Smooth muscle cell (in vitro differentiated cells): ENCODE measurements around the gene UGT1A6. TPM values are rescaled to one million over a fixed set of nuclear protein-coding genes. Genes with fewer than 3 reads are reported as not detected.

Experiments used
- DNase-seq: peaks from one replicate; lab custom pipeline; 2025; ENCODE audit not compliant: unreplicated experiment; lab: John Stamatoyannopoulos, UW
- H2AFZ ChIP-seq: fragments of 200-600 bp; sonication (generic); 2 replicates; pipeline ENCODE4 v1.6.0; 2016; ENCODE audit warnings: antibody characterized with exemption, low read depth, mild to moderate bottlenecking
- H3F3A ChIP-seq: fragments of 200-600 bp; sonication (generic); 2 replicates; pipeline ENCODE4 v1.6.0; 2017; ENCODE audit warnings: antibody characterized with exemption, low read depth
- H3K27ac ChIP-seq: fragments of 200-600 bp; sonication (generic); 2 replicates; pipeline ENCODE4 v1.5.1; 2016; ENCODE audit warnings: low read depth, mild to moderate bottlenecking
- H3K27me3 ChIP-seq: fragments of 200-600 bp; sonication (generic); 2 replicates; pipeline ENCODE4 v1.6.1; 2016; ENCODE audit warnings: low read depth, mild to moderate bottlenecking
- H3K36me3 ChIP-seq: fragments of 200-600 bp; sonication (generic); 2 replicates; pipeline ENCODE4 v1.5.1; 2016; ENCODE audit warnings: low read depth
- H3K4me1 ChIP-seq: fragments of 200-600 bp; sonication (generic); 2 replicates; pipeline ENCODE4 v1.5.1; 2016; ENCODE audit warnings: low read depth
- H3K4me2 ChIP-seq: fragments of 200-600 bp; sonication (generic); 2 replicates; pipeline ENCODE4 v1.6.0; 2016; ENCODE audit warnings: mild to moderate bottlenecking
- H3K4me3 ChIP-seq: fragments of 200-600 bp; sonication (generic); 2 replicates; pipeline ENCODE4 v1.5.1; 2016; ENCODE audit warnings: mild to moderate bottlenecking
- H3K79me2 ChIP-seq: fragments of 200-600 bp; sonication (generic); 2 replicates; pipeline ENCODE4 v1.6.0; 2016; ENCODE audit warnings: low read depth, mild to moderate bottlenecking
- H3K9ac ChIP-seq: fragments of 200-600 bp; sonication (generic); 2 replicates; pipeline ENCODE4 v1.6.0; 2016; ENCODE audit warnings: low read depth
- H3K9me3 ChIP-seq: fragments of 200-600 bp; sonication (generic); replicated peaks from 2 replicates; pipeline ENCODE4 v1.5.1; 2016; ENCODE audit warnings: low read depth
- H4K20me1 ChIP-seq: fragments of 200-600 bp; sonication (generic); 2 replicates; pipeline ENCODE4 v1.6.0; 2016; ENCODE audit warnings: low read depth
- CTCF ChIP-seq: fragments of 200-600 bp; sonication (generic); IDR thresholded peaks from 2 replicates; pipeline ENCODE4 v1.5.1; 2017; ENCODE audit warnings: borderline replicate concordance, mild to moderate bottlenecking, antibody characterized with exemption; ENCODE audit not compliant: insufficient read depth, poor library complexity, severe bottlenecking
- WGBS: methylation state at CpG from one replicate; pipeline ENCODE4 v1.1.7; 2016; ENCODE audit warnings: low lambda C conversion rate; 5-methylcytosine and 5-hydroxymethylcytosine counted together
- polyA plus RNA-seq: library from polyadenylated mRNA; unstranded; fragments of >200 nt; fragmentation: Nextera tagmentation; extraction: Ambion mirVana; gene quantifications from 2 replicates; pipeline ENCODE4 v1.2.1, GENCODE V29; 2016
- total RNA-seq: library from RNA; depleted of rRNA; stranded (reverse); fragments of >200 nt; gene quantifications from 2 replicates; pipeline ENCODE4 v1.2.3, GENCODE V29; 2014

UGT1A6 gene
- total and polyA plus RNA-seq, 2 experiments from 2014 or later, result 0.63 TPM; not detected in 1

- Histone ChIP-seq H3K36me3 (no peaks in the 10 kb centered on the region), H3K9ac (no peak overlapping the region), H3K4me3 (no peak overlapping the region), H3K4me2 (no peak overlapping the region), H2AFZ (no peak overlapping the region), H3K79me2 (no peaks in the 10 kb centered on the region), H3F3A (no peaks in the 10 kb centered on the region), H3K27me3 (no peaks in the 10 kb centered on the region), H3K4me1 (no peaks in the 10 kb centered on the region), H4K20me1 (no peaks in the 10 kb centered on the region), H3K27ac (no peak overlapping the region), H3K9me3 (no peaks in the 10 kb centered on the region)
- DNase-seq, result no peak
- WGBS, result 96% methylated on average over 44 of the region's 44 CpGs
- TF ChIP-seq CTCF, result no peak
These were observed 62.4 kb downstream of the UGT1A6 start for GRCh38 chr2:233754872-233755611.

- 85% methylated on average over 7 of the region's 7 CpGs for WGBS
- no peak for DNase-seq
- Histone ChIP-seq H3K79me2 (no peaks in the 10 kb centered on the region), H3F3A (no peaks in the 10 kb centered on the region), H4K20me1 (no peaks in the 10 kb centered on the region), H3K27me3 (no peaks in the 10 kb centered on the region), H3K9me3 (no peaks in the 10 kb centered on the region), H3K36me3 (no peaks in the 10 kb centered on the region), H3K4me3 (no peak overlapping the region), H3K4me2 (no peak overlapping the region), H2AFZ (no peak overlapping the region), H3K9ac (no peak overlapping the region), H3K27ac (no peak overlapping the region), H3K4me1 (no peaks in the 10 kb centered on the region)
- no peak for TF ChIP-seq CTCF
These were observed 63.9 kb downstream of the UGT1A6 start for GRCh38 chr2:233756429-233757081.

- no peak for DNase-seq
- H3K36me3 ChIP-seq, result no peaks in the 10 kb centered on the region
These were observed 65.5 kb downstream of the UGT1A6 start for GRCh38 chr2:233758141-233758540.

More at GRCh38 chr2:233758141-233758540, 65.5 kb downstream of the UGT1A6 start:
- H4K20me1 ChIP-seq, result no peaks in the 10 kb centered on the region
- no peaks in the 10 kb centered on the region for H3K79me2 ChIP-seq
- no peak overlapping the region for H2AFZ ChIP-seq
- no peak overlapping the region for H3K27ac ChIP-seq
- H3F3A ChIP-seq, result no peaks in the 10 kb centered on the region
- H3K9me3 ChIP-seq, result no peaks in the 10 kb centered on the region
- H3K4me3 ChIP-seq, result no peak overlapping the region
- no peak for TF ChIP-seq CTCF
- no peak overlapping the region for H3K4me2 ChIP-seq
- no peaks in the 10 kb centered on the region for H3K27me3 ChIP-seq
- H3K9ac ChIP-seq, result no peak overlapping the region
- H3K4me1 ChIP-seq, result no peaks in the 10 kb centered on the region
